ENCODE measurements around the gene GPM6B. TPM values are rescaled to one million over a fixed set of nuclear protein-coding genes. Genes with fewer than 3 reads are reported as not detected.
"Not testable (repeated sequence)": the region's sequence is repeated elsewhere in the genome, so short reads cannot be mapped to it uniquely, and the experiment has no call there.

The GPM6B gene
- total RNA-seq, 1 donor from 2014 or later: 3.6 TPM

DNA sequence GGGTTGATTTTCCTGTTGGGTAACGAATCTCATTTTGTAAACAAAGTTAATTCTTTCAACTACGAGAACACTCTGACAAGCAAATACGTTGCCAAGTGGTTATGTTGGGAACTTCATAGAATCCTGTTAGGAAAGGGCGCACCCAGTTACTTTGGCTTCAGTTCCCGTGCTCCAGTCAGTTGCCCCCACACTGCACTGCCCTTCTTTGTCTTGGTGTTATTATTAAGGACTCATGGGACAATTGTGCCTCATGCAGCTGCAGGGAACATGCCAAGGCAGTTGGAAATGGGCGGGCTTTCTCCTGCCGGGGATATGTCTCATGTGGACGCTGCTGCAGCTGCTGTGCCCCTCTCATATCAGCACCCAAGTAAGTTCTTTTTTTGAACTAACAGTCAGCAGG lies 53.4 kb downstream of the GPM6B start:
- ATAC-seq: no peak

DNA sequence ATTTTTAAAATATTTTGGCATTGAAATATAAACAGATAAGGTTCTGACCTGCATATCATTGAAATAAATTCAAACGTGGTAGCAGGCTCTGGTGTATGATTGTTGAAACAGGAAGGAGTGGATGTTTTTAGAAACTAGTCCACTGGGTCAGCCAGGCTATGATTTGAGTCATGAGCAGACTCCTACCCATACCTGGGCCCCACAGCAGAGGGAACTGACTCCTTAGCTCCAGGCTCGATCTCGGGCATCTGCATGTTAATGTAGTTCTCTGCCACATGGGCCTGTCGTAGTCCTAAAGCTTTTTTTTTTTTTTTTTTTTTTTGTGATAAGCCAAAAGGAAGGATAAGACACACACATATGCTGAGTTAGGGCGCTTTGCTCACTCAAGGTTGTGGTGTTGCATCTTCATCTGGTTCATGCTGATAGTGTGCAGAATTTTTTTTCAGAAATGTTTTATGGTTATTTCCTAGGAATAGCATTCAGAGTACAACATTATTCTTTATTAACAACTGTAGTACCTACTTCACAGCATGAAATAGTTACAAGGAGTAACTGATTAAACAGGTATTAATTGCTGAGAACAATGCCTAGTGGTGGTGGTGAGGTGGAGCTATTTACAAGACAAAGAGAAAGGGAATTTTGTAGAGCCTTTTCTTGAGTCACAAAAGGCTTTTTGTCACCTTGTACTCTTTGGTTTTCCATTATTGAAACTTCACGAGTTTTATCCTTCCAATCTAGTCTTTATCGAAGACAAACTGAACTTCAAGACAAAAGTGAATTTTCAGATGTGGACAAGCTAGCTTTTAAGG lies 55.1 kb downstream of the GPM6B start:
- ATAC-seq: no peak

GRCh38 chrX:13760426-13760825 lies 56.5 kb downstream of the GPM6B start:
- no peak for ATAC-seq

GRCh38 chrX:13759152-13759718 lies 57.7 kb downstream of the GPM6B start:
- no peak for ATAC-seq

GRCh38 chrX:13756381-13756780 lies 60.5 kb downstream of the GPM6B start:
- no peak for ATAC-seq

- ATAC-seq: no peak
Measured at GRCh38 chrX:13755254-13755653, 61.6 kb downstream of the GPM6B start.

DNA sequence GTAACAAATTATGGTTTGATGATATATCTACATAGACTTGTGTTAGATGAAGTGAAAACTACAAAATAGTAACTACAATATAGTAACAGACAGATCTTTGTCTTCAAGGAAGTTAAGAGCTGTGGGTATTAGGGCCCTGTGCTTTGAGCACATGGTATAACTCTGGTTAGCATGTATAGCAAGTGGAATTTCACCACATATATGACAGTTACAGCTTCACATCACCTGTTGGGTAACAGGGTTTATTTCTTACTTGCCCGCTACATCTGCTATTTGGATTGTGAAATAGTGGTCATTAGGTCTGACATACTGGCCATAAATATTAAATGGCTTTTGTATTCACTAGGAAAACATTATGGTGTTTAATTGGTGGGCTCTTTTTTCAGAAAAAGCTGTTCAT lies 62.1 kb downstream of the GPM6B start:
- ATAC-seq: no peak

DNA sequence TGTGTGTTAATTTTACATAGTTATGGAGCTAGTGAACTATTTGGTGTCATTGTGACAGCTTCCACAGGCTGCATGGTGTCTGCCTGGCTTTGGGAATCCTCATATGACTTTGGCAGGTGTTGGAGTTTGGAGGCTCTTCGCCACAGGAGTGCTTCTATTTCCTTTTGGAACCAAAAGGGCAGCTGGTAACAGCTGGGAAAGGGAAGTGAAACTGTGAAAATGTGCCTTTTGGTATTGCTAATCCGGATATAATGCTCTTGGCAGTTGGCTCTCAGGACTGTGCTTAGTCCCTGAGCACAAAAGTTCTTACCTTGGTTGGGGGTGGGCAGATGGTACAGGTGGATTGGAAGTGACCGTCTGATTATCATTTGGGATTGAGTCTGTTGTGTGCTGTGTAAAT lies 64.2 kb downstream of the GPM6B start:
- ATAC-seq: no peak

- no peak for ATAC-seq
Measured at GRCh38 chrX:13752141-13752540, 64.8 kb downstream of the GPM6B start.

DNA sequence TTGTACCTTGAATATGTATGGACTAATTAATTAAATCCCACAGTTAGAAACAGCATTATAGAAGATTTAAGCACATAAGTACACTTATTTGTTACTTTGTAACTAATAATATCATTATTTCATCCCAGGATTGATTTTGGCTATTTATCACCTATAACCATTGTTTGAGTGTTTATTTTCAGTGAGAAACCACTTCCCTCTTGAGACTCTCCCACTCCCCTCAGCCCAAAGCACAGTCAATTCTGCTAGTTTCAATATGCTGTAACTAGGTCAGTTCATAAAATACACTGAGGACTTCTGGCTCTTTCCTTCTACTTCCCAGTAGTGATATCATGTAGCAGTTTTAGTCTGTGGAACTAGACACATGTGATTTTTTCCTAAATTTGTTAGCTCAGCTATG lies 66.1 kb downstream of the GPM6B start:
- ATAC-seq: no peak

DNA sequence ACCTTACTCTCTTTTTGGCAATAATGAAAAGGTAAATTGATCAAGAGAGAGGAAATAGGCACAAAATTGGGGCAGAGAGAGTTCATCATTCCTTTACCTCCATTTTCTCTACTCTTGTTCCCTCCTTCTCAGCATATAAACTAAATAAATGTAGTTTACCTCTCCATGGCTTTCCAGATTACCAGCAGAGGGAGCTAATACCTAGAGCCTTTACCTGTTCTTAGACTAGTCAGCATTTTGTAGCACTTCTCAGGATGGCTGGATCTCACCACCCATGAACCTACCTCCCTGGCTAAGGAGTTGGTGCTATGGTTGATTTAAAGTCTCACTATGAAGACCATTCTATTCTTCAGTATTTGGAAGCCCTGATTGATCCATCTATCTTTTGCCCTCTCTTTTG lies 66.7 kb downstream of the GPM6B start:
- ATAC-seq: peak; percentile 70

DNA sequence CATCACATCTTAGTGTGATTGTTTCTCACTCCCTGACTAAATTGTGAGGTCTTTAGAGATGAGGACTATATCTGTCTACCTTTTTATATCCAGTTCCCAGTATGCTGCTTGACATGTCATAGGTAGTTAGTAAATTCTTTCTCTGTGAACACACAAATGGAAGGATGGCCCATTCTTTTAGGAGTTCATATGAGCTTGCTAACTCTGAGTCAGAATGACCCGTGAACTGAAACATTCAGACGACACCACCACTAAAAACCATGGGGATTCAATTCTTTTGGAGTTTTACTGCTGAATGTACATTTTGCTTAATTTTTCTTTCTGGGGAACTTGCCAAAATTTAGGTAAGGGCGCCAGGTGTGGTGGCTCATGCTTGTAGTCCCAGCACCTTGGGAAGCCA lies 68.4 kb downstream of the GPM6B start:
- ATAC-seq: no peak

GRCh38 chrX:13747836-13748235 lies 69.1 kb downstream of the GPM6B start:
- ATAC-seq: peak; percentile 69

DNA sequence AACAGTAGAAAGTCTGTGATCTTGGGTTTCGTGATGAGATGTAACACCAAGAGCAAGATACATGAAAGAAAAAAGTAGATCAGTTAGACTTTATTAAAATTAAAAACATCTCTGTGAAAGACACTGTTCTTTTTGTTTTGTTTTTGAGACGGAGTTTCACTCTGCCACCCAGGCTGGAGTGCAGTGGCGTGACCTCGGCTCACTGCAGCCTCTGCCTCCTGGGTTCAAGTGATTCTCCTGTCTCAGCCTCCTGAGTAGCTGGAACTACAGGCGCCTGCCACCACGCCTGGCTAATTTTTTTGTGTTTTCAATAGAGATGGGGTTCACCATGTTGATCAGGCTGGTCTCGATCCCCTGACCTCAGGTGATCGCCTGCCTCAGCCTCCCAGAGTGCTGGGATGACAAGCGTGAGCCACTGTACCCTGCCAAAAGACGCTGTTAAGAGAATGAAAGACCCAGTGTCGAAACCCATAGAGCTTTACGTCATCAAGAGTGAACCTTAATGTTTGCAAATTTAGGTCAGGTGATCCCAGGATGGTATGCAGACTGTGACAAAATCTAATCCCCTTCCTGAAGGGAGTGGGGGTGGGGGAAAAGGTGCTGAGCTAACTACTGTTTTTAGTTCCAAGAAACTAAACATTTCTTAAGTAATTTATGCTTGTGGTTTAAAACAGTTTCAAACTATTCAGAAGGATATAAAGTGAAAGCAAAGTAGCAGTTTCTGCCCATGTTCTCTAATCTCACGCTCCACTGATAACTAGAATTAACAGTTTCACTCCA lies 74.3 kb downstream of the GPM6B start:
- no peak for ATAC-seq

DNA sequence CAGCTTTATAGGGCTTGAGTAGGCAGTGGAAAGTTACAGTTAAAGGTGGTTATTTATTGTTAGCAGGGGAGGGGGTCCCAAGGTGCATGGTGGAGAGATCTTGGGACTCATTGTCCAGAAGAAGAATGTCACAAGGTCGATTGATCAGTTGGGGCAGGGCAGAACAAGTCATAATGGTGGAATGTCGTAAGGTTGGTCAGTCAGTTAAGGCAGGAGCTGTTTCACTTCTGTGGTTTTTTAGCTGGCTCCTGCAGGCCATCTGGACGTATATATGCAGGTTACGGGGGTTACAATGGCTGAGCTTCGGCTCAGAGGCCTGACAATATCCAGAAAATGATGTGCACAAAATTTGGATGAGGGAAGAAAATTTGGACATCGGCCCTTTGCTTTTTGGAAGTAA lies 75.2 kb downstream of the GPM6B start:
- ATAC-seq: no peak

DNA sequence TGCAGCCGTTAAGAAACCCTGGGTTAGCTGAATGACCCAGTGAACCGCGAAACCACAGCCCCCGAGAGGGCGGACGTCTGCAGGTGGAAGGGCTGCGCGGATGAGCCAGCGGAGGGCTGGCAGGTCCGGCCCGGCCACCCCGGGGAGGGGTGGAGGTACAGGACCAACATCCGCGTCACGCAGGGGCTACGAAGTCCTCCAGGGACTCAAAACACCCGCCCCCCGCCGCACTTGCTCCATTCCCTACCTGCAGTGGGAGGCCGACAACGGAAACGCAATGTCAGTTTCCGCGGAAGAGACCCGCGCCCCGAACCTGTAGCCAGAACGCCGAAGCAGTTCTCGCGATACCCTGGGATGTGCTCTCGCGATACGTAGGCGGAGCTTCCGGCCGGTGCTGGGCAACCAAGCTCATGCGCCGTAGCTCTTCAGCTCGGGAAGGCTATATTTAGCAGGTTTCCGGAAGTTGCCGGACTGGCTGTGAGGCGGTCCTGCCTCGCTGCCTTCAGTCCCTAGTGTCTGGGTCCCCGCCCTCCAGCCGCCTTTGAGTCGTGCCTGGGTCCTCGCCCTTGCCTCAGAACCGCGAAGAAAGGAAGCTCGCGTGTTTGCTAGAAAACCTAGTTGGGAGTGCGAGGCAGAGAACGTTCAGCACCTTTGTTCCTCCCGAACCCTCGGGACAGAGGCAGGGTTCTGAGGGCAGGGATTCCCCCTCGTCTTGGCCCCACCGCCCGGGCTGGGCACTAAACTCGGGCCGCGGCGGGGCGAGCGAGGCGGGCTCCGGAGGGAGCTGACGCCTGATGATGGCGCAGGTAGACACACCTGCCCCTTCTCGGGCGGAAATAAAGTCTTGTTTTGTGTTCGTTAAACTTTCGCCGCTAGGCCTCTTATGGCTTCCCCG lies 82.4 kb downstream of the GPM6B start, which contains the start of the genes OFD1 and TRAPPC2:
TSS of gene OFD1 (plus strand) at position 471 of the 895 bp plus-strand sequence. CDS start at position 795, 324 bp downstream.
TSS of gene TRAPPC2 (minus strand) at position 343 of the 895 bp plus-strand sequence. CDS start 14,657 bp downstream, outside the sequence.
- peak; percentile 100 for ATAC-seq

DNA sequence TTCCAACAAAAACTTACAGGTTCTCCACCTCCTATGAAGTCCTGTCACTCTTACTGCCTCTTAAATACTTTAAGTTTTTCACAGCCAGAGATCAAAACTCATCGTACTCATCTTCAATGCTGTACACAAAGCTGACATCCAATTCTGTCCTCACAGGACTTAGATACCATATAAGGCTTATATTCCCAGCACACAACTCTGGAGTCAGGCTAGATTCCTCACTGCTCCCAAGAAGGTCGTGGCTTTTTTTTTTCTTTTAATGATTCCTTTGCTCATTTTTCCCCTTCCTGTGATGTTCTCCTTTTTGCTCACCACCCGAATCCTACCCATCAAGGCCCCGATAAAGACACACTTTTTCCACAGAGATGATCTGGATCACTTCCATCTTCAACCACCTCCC lies 83.4 kb downstream of the GPM6B start:
- ATAC-seq: no peak

DNA sequence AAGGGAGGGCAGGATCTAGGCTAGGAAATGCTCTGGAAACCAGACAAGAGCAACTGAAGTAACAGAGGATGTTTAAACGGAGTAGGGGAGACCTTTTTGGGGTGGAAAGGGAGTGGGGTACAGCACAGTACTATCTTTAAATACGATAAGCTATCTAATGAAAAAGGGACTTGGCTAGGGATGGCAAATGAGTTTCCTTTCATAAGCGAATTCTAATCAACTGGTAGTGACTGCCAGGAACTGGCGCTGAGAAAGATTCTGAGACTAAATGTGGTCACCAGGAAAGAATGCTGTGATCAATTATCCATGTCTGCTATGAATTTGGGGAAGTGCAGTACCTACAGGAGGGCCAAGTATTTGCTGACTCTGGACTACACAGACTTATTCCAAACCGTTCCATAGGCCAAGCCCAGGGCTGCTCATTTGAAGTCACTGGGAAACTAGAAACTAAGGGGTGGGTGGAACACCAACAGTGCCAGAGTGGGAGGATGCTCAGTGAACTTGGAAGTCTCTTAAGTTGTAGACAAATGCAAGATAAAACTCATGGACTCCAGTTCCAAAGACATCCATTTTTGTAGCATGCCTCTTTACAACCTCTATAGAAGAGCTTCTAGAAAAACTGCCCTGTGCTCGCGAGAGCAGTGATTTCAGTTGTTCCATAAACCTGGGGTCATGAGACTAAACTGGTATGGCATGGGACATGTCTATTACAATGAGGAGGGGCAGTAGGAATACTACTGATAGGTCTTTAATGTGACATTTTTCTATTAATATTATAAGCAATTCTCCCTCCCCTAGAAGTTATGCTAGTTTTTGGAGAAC lies 84.4 kb downstream of the GPM6B start:
- ATAC-seq: no peak

- not testable (repeated sequence) for ATAC-seq
Measured at GRCh38 chrX:13730523-13730922, 86.4 kb downstream of the GPM6B start.

DNA sequence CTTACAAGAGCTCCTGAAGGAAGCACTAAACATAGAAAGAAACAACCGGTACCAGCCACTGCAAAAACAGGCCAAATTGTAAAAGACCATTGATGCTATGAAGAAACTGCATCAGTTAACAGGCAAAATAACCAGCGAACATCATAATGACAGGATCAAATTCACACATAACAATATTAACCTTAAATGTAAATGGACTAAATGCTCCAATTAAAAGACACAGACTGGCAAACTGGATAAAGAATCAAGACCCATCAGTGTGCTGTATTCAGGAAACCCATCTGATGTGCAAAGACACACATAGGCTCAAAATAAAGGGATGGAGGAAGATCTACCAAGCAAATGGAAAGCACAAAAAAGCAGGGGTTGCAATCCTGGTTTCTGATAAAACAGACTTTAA lies 90.3 kb downstream of the GPM6B start:
- ATAC-seq: not testable (repeated sequence)

DNA sequence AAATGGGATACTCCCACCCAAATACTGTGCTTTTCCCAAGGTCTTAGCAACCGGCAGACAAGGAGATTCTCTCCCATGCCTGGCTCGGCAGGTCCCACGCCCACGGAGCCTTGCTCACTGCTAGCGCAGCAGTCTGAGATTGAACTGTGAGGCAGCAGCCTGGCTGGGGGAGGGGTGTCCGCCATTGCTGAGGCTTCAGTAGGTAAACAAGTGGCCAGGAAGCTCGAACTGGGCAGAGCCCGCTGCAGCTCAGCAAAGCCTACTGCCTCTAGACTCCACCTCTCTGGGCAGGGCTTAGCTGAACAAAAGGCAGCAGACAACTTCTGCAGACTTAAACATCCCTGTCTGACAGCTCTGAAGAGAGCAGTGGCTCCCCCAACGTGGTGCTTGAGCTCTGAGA lies 92.0 kb downstream of the GPM6B start:
- ATAC-seq: not testable (repeated sequence)
